ENCODE results near the gene GHRH. TPM values are rescaled to one million over a fixed set of nuclear protein-coding genes. Genes with fewer than 3 reads are reported as not detected.

The GHRH gene
- total RNA-seq, 1 donor from 2014 or later: not detected

DNA sequence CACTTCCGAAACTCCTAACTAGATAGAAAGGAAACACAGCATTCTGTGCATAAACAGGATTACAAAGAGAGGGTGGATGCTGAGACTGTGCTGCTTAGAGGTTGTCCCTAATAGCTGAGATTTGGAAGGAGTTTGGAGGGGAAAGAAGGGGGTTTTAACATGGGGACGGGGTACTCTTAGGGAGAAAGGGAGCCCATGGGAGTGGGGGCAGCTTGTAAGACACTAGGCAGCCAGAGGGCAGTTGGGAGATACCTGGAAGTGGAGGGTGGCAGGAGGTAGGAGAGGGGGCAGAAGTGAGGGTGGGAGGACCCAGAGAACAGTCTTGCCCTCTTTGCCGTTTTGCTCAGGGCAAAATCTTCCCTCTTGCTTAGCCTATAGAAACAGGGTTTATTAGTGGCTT lies 44.2 kb upstream of the GHRH start:
- TF ChIP-seq CTCF (IDR thresholded peaks at IDR 0.05): no peak
- Histone ChIP-seq H3K4me3 (no peak overlapping the region), H3K36me3 (peaks cover 81% of the 10 kb centered on the region), H3K27ac (no peak overlapping the region), H3K9me3 (no peaks in the 10 kb centered on the region), H3K4me1 (no peaks in the 10 kb centered on the region), H3K27me3 (ENCODE audit: low read depth) (no peaks in the 10 kb centered on the region)
- ATAC-seq (no peak), DNase-seq (no peak)
- intact Hi-C loops (cut with DNase I): no loop called here

GRCh38 chr20:37305079-37305478 lies 43.5 kb upstream of the GHRH start:
- Histone ChIP-seq H3K4me3 (no peak overlapping the region), H3K9me3 (no peaks in the 10 kb centered on the region), H3K27me3 (ENCODE audit: low read depth) (no peaks in the 10 kb centered on the region), H3K27ac (no peak overlapping the region), H3K4me1 (no peaks in the 10 kb centered on the region), H3K36me3 (peaks cover 78% of the 10 kb centered on the region)
- DNase-seq (no peak), ATAC-seq (no peak)
- intact Hi-C loops (cut with DNase I): no loop called here
- TF ChIP-seq CTCF (IDR thresholded peaks at IDR 0.05): no peak

DNA sequence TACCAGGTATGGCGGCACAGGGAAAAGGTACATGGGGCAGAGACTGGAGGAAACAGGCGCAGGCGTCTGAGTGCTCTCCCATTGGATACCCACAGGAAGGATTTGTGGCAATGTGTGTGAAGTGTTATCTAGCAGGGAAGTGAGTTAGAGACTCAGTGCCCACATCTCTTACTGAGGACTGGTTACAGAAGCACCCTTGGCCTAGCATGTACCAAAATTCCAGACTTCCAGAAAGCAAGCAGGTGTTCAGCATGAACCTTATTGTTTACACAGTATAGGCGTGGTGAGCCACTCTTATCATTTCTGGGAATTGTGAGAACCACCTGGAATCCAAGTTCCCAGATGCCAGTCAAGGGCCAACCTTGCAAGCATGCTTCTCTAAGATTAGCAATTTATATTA lies 42.0 kb upstream of the GHRH start:
- Histone ChIP-seq H3K4me3 (no peak overlapping the region), H3K36me3 (peaks cover 71% of the 10 kb centered on the region), H3K4me1 (no peaks in the 10 kb centered on the region), H3K27me3 (ENCODE audit: low read depth) (no peaks in the 10 kb centered on the region), H3K27ac (no peak overlapping the region), H3K9me3 (no peaks in the 10 kb centered on the region)
- TF ChIP-seq CTCF (IDR thresholded peaks at IDR 0.05): no peak
- intact Hi-C loops (cut with DNase I): no loop called here
- DNase-seq: no peak
- ATAC-seq: peak; percentile 37 to 75

DNA sequence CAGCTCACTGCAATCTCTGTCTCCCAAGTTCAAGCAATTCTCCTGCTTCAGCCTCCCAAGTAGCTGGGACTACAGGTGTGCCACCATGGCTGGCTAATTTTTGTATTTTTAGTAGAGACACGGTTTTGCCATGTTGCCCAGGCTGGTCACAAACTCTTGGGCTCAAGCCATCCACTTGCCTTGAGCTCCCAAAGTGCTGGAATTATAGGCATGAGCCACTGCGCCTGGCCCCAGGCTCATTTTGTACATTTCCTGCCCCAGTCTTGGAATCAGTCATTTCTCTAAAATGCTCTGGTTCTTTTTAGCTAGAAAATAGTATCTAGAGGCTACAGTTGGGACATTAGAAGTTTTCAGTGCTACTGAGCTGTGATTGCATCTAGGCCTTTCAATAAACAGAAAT lies 41.4 kb upstream of the GHRH start:
- ATAC-seq (no peak), DNase-seq (no peak)
- intact Hi-C loops (cut with DNase I): no loop called here
- no peak for TF ChIP-seq CTCF (IDR thresholded peaks at IDR 0.05)
- Histone ChIP-seq H3K27ac (no peak overlapping the region), H3K36me3 (peaks cover 65% of the 10 kb centered on the region), H3K9me3 (no peaks in the 10 kb centered on the region), H3K4me1 (no peaks in the 10 kb centered on the region), H3K27me3 (ENCODE audit: low read depth) (no peaks in the 10 kb centered on the region), H3K4me3 (no peak overlapping the region)

GRCh38 chr20:37301558-37301957 lies 39.9 kb upstream of the GHRH start:
- TF ChIP-seq CTCF (IDR thresholded peaks at IDR 0.05): no peak
- Histone ChIP-seq H3K36me3 (peaks cover 55% of the 10 kb centered on the region), H3K27ac (no peak overlapping the region), H3K4me1 (peaks cover 10% of the 10 kb centered on the region), H3K4me3 (no peak overlapping the region), H3K27me3 (ENCODE audit: low read depth) (no peaks in the 10 kb centered on the region), H3K9me3 (no peaks in the 10 kb centered on the region)
- ATAC-seq (peak in 1 of 2 donors; percentile 13), DNase-seq (no peak)
- intact Hi-C loops (cut with DNase I): no loop called here

- DNase-seq: no peak
- ATAC-seq: no peak
- no peaks in the 10 kb centered on the region for H3K27me3 ChIP-seq (ENCODE audit: low read depth)
- peaks cover 14% of the 10 kb centered on the region for H3K4me1 ChIP-seq
- no peak overlapping the region for H3K4me3 ChIP-seq
- H3K9me3 ChIP-seq: no peaks in the 10 kb centered on the region
- H3K27ac ChIP-seq: no peak overlapping the region
- intact Hi-C loops (cut with DNase I): no loop called here
- no peak for TF ChIP-seq CTCF (IDR thresholded peaks at IDR 0.05)
- peaks cover 55% of the 10 kb centered on the region for H3K36me3 ChIP-seq
These were observed 39.5 kb upstream of the GHRH start for GRCh38 chr20:37301120-37301519.
